ENCODE results near the gene INTS11.

Gene INTS11

DNA sequence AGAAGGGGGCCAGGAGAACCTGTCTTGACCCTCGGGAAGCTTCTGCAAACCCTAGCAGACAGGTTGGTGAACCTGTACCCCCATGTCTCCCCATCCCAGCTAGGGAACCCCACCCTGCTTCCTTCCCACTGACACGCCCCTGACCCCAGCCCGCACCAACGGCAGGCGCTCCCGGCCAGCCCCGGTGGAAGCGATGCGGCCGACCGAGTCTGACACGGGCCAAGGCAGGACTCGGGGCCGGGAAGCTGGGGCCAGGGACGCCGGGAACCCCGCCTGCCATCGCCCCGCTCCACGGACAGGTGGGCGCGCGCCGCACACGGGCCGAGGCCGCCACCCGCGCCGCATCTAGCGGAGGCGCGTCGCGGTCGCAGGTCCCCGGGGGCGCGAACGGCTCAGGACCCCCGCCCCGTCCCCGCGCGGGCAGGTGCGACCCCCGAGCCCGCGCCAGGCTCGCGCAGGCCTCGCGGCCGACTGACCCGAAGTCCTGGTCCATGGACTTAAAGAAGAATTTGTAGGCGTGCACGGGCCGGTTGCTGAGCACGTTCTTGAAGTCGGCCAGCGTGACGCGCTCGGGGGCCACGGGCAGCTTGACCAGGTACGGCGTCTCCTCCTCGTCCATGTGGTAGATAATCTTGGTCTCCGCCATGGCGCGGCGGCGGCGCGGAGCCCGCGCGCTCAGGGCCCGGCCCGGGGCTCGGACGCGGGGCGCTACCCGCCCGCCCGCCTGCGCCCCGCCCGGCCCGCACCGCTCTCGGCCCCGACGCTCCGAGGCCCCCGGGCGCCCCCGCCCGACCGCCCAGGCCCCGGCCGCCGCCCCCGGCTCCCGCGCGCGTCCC is 24.2 kb upstream of the INTS11 start:
- H3K4me1 ChIP-seq (ENCODE audit: control insufficient read depth, insufficient read depth, low read length): peaks cover 15% of the 10 kb centered on the region
- no peaks in the 10 kb centered on the region; the same call in 1 of the 2 replicates for H3K36me3 ChIP-seq (ENCODE audit: control insufficient read depth, insufficient read depth, low read length)
- no CpG with 5 or more reads among the region's 109 CpGs for WGBS (ENCODE audit: insufficient coverage, insufficient read length)
- no peak for DNase-seq (ENCODE audit: low read depth, low spot score)
- peak overlapping the region; percentile 55 for H3K4me3 ChIP-seq (ENCODE audit: low read length)
- no peaks in the 10 kb centered on the region for H3K27me3 ChIP-seq (ENCODE audit: control insufficient read depth, insufficient read depth, low read length)
- no peaks in the 10 kb centered on the region for H3K9me3 ChIP-seq (ENCODE audit: control insufficient read depth, insufficient read depth, low read length)
- no peak overlapping the region for H3K27ac ChIP-seq (ENCODE audit: low read length)

DNA sequence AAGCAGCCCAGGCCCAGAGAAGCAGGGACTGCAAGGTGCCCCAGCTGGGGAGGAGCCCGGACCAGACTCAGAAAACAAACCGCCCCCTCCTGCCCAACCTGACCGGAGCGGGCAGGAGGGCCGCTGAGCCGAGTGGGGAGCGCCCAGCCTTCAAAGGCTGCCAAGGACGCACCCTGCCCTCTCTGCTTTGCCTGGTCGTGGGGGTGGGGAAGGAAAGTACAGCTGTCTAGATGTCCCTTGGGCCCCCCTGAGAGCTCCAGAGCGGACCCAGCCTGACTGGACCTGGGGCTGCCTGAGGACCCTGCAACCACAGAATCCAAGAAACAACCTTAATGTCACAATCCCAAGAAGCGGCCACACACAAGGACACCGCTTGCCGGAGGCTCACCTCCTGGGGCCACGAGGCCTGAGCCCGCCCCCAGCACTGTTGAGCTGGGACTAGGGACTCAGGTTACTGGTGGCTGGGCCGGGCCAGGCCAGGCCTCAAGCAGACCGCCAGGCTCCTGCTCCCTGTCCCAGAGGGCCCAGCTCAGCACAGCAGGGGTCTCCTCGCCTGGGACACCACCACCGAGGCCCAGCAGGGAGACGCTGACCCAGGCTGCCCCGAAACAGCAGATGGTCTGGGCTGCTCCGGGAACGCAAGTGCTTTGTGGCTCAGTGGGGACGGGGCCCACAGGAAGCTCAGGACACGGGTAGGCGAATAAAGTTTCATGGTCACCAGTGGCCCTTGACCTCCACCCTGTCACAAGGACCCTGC is 23.4 kb upstream of the INTS11 start:
- Histone ChIP-seq H3K9me3 (ENCODE audit: control insufficient read depth, insufficient read depth, low read length) (no peaks in the 10 kb centered on the region), H3K27ac (ENCODE audit: low read length) (no peak overlapping the region), H3K27me3 (ENCODE audit: control insufficient read depth, insufficient read depth, low read length) (no peaks in the 10 kb centered on the region), H3K4me3 (ENCODE audit: low read length) (peak overlapping the region; percentile 55; the same call in 1 of the 2 replicates), H3K4me1 (ENCODE audit: control insufficient read depth, insufficient read depth, low read length) (peaks cover 14% of the 10 kb centered on the region), H3K36me3 (ENCODE audit: control insufficient read depth, insufficient read depth, low read length) (no peaks in the 10 kb centered on the region; the same call in 1 of the 2 replicates)
- no peak for DNase-seq (ENCODE audit: low read depth, low spot score)
- no CpG with 5 or more reads among the region's 26 CpGs for WGBS (ENCODE audit: insufficient coverage, insufficient read length)

DNA sequence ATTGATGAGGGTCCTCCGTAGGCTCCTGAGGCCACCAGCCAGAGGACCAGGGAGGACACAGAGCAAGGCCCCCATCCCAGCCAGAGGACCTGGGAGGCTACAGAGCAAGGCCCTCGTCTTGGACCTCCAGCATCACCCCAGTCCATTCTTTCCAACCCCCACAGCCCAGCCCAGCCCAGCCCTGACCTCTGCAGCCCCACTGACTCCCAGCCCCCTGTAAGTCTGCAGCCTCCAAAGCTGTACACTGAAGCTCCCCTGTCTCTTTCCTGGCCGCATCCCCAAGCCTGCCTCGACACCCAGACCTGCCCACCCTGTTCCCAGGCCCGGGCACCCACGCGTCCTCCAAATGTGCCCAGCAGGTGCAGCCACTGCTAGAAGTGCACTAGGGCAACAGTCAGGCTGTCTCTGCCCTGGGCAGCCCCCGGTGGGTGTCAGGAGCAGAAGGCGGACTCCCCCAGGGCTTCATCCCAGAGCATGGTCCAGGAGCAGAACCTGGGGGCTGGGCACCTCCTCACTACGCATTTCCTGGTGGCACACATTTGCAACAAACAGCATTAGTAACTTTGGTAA is 22.7 kb upstream of the INTS11 start:
- Histone ChIP-seq H3K27me3 (ENCODE audit: control insufficient read depth, insufficient read depth, low read length) (no peaks in the 10 kb centered on the region), H3K4me3 (ENCODE audit: low read length) (no peak overlapping the region), H3K9me3 (ENCODE audit: control insufficient read depth, insufficient read depth, low read length) (no peaks in the 10 kb centered on the region), H3K36me3 (ENCODE audit: control insufficient read depth, insufficient read depth, low read length) (no peaks in the 10 kb centered on the region; the same call in 1 of the 2 replicates), H3K4me1 (ENCODE audit: control insufficient read depth, insufficient read depth, low read length) (peaks cover 11% of the 10 kb centered on the region), H3K27ac (ENCODE audit: low read length) (no peak overlapping the region)
- no peak for DNase-seq (ENCODE audit: low read depth, low spot score)
- no CpG with 5 or more reads among the region's 10 CpGs for WGBS (ENCODE audit: insufficient coverage, insufficient read length)

DNA sequence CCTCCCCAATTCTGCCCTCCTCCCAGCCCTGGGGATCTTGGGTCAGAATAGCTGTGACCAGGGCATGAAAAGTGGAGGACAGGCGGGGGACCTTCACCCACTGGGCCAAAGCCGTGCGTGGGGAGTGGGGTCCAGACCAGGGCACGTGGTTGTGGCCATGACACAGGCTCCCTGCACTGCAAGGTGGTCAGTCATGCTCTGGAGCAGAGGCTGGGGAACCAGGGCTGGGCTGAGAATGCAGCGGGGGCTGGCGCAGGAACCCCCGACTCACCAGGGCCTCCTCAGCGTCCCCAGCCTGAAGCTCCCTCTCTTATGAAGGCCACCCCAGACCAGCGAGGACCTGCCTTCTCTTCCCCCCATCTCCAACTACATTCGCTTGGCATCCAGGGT is 22.0 kb upstream of the INTS11 start:
- H3K9me3 ChIP-seq (ENCODE audit: control insufficient read depth, insufficient read depth, low read length): no peaks in the 10 kb centered on the region
- H3K27ac ChIP-seq (ENCODE audit: low read length): no peak overlapping the region
- no CpG with 5 or more reads among the region's 10 CpGs for WGBS (ENCODE audit: insufficient coverage, insufficient read length)
- H3K4me3 ChIP-seq (ENCODE audit: low read length): no peak overlapping the region
- DNase-seq (ENCODE audit: low read depth, low spot score): no peak
- peaks cover 1% of the 10 kb centered on the region; the same call in 1 of the 2 replicates for H3K36me3 ChIP-seq (ENCODE audit: control insufficient read depth, insufficient read depth, low read length)
- H3K4me1 ChIP-seq (ENCODE audit: control insufficient read depth, insufficient read depth, low read length): peaks cover 7% of the 10 kb centered on the region
- H3K27me3 ChIP-seq (ENCODE audit: control insufficient read depth, insufficient read depth, low read length): no peaks in the 10 kb centered on the region

DNA sequence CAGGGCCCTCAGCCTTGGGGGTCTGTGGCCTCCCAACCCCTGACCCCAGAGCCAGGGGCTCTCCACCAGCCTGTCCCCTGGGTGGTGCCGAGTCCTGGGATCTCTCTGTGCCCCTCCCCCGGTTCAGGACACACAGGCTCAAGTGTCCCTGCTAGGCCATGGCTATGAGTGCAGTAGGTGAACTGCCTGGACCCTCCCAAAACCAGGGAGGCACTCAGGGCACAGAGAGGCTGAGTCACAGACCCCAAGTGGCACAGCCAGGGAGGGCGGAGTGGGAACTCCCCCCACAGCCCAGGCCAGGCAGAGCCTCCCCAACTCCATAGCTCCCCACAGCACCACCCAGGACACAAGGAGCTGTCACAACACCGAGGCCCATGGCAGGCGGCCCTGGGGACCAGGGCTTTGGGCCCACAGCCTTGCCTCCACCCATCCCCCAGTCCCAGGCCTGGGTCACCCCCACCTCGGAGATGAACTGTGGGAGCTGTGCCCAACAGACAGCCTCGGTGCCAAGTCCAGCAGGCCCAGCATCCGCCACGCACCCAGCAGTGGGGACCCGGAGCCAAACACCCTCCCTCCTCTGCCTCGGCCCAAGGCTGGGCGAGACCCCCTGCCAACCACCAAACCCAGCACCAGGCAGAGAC is 21.5 kb upstream of the INTS11 start:
- H3K4me1 ChIP-seq (ENCODE audit: control insufficient read depth, insufficient read depth, low read length): peaks cover 6% of the 10 kb centered on the region
- WGBS (ENCODE audit: insufficient coverage, insufficient read length): no CpG with 5 or more reads among the region's 12 CpGs
- no peak overlapping the region for H3K4me3 ChIP-seq (ENCODE audit: low read length)
- no peak overlapping the region for H3K27ac ChIP-seq (ENCODE audit: low read length)
- H3K36me3 ChIP-seq (ENCODE audit: control insufficient read depth, insufficient read depth, low read length): peaks cover 6% of the 10 kb centered on the region
- DNase-seq (ENCODE audit: low read depth, low spot score): no peak
- H3K9me3 ChIP-seq (ENCODE audit: control insufficient read depth, insufficient read depth, low read length): no peaks in the 10 kb centered on the region
- no peaks in the 10 kb centered on the region for H3K27me3 ChIP-seq (ENCODE audit: control insufficient read depth, insufficient read depth, low read length)

DNA sequence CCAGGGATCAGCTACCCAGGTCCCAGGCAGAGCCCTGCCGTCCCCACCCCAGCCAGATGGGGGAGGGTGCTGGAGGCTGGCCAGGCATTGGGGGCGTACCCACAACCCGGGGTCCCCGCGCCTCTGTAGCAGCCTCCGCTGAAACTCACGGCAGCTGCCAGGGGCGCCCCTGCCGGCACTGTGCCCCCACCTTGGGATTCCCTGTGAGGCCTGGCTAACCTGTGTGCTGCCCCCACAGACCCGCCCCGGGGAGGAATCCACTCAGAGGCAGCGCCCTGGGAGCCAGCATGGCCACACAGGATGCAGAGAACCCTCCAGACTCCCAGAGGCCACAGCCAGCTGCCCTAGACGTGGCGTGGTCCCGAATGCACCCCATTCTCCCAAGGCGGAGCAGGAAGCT is 20.9 kb upstream of the INTS11 start:
- Histone ChIP-seq H3K4me1 (ENCODE audit: control insufficient read depth, insufficient read depth, low read length) (peaks cover 6% of the 10 kb centered on the region), H3K27ac (ENCODE audit: low read length) (no peak overlapping the region), H3K36me3 (ENCODE audit: control insufficient read depth, insufficient read depth, low read length) (peaks cover 7% of the 10 kb centered on the region), H3K4me3 (ENCODE audit: low read length) (no peak overlapping the region), H3K27me3 (ENCODE audit: control insufficient read depth, insufficient read depth, low read length) (no peaks in the 10 kb centered on the region), H3K9me3 (ENCODE audit: control insufficient read depth, insufficient read depth, low read length) (no peaks in the 10 kb centered on the region)
- no peak for DNase-seq (ENCODE audit: low read depth, low spot score)
- no CpG with 5 or more reads among the region's 16 CpGs for WGBS (ENCODE audit: insufficient coverage, insufficient read length)

DNA sequence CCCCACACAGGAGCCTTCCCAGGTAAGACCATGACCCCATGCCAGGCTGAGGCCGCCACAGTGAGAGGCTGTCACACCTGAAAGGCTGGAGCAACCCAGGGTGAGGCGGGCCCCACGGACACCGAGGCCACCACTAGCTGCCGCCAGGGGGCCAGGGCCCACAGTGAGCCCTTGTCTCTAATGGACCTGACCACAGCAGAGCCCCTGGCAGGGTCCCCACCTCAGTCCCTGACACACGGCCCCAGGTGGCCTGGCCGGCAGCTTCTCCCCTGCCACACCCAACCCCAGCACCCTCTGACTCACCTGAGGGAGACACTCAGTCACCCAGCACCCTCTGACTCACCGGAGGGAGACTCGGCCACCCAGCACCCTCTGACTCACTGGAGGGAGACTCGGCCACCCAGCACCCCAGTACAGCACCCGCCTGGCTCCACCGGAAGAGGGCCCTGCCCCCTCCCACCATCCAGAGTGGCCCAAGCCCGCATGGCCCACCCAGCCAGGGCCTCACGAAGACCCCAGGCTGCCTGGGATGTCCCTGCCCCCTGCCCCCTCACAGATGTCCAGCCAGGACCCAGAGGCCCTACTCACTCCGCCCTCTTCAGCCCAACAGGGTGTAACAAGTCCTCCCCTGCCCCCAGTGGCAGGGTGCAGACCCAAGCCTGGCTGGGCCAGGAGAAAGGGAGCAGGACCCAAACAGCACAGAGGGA is 20.3 kb upstream of the INTS11 start:
- Histone ChIP-seq H3K27me3 (ENCODE audit: control insufficient read depth, insufficient read depth, low read length) (no peaks in the 10 kb centered on the region), H3K4me3 (ENCODE audit: low read length) (no peak overlapping the region), H3K4me1 (ENCODE audit: control insufficient read depth, insufficient read depth, low read length) (peaks cover 6% of the 10 kb centered on the region), H3K36me3 (ENCODE audit: control insufficient read depth, insufficient read depth, low read length) (peaks cover 13% of the 10 kb centered on the region), H3K27ac (ENCODE audit: low read length) (no peak overlapping the region), H3K9me3 (ENCODE audit: control insufficient read depth, insufficient read depth, low read length) (no peaks in the 10 kb centered on the region)
- no peak for DNase-seq (ENCODE audit: low read depth, low spot score)
- no CpG with 5 or more reads among the region's 15 CpGs for WGBS (ENCODE audit: insufficient coverage, insufficient read length)

DNA sequence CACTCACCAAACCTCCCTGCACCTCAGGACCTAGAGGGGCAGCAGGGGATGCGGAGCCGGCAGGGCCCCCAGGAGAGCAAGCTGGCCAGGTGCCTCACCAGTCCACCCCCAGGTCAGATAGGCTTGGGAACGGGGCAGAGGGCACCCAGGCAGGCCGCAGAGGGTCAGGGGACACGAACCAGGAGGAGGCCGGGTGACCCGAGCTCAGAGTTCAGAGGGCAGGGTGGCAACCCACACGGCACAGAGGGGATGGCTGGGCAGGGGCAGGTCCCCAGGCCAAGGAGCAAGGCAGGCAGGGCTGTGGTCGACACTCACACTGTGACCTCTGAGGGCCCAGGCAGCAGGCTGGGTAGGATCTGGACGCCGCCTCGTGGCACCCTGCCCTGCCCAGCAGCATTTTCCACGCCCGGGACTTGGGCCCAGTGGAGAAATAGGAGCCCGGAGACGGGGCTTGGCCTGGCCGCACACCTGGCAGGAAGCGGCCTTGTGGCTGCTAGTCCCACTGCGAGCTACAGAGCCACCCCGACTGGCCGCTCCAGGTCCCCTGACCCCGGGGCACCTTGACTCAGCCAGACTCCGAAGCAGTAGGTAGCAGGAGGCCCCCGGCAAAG is 19.5 kb upstream of the INTS11 start:
- WGBS (ENCODE audit: insufficient coverage, insufficient read length): no CpG with 5 or more reads among the region's 24 CpGs
- Histone ChIP-seq H3K9me3 (ENCODE audit: control insufficient read depth, insufficient read depth, low read length) (no peaks in the 10 kb centered on the region), H3K27ac (ENCODE audit: low read length) (no peak overlapping the region), H3K4me1 (ENCODE audit: control insufficient read depth, insufficient read depth, low read length) (peaks cover 6% of the 10 kb centered on the region), H3K4me3 (ENCODE audit: low read length) (no peak overlapping the region), H3K27me3 (ENCODE audit: control insufficient read depth, insufficient read depth, low read length) (no peaks in the 10 kb centered on the region), H3K36me3 (ENCODE audit: control insufficient read depth, insufficient read depth, low read length) (peaks cover 17% of the 10 kb centered on the region)
- DNase-seq (ENCODE audit: low read depth, low spot score): no peak

DNA sequence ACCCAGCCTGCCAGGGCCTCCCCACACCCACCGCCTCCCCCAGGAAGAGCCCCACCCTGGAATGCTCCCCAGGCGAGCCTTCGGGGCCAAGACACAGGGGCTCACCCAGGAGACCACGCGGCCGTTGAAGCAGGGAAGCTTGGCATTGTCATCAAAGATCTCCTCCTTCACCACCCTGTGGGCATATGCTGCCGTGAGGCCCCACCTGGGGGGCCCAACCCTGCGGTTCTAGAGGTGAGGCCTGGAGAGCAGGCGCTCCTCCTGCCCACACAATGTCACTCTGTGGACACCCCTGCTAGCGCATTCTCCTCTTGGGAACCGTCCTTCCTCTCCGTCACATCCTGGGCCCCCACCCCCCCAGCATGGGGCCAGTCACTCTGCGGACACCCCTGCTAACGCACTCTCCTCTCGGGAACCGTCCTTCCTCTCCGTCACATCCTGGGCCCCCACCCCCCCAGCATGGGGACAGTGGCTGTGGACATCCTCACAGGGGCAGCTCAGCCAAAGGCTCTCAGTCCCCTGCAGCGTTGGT is 18.2 kb upstream of the INTS11 start:
- Histone ChIP-seq H3K4me3 (ENCODE audit: low read length) (no peak overlapping the region), H3K9me3 (ENCODE audit: control insufficient read depth, insufficient read depth, low read length) (no peaks in the 10 kb centered on the region), H3K27ac (ENCODE audit: low read length) (no peak overlapping the region), H3K4me1 (ENCODE audit: control insufficient read depth, insufficient read depth, low read length) (peaks cover under 1% of the 10 kb centered on the region), H3K27me3 (ENCODE audit: control insufficient read depth, insufficient read depth, low read length) (no peaks in the 10 kb centered on the region), H3K36me3 (ENCODE audit: control insufficient read depth, insufficient read depth, low read length) (peaks cover 17% of the 10 kb centered on the region)
- DNase-seq (ENCODE audit: low read depth, low spot score): no peak
- WGBS (ENCODE audit: insufficient coverage, insufficient read length): no CpG with 5 or more reads among the region's 18 CpGs

Measured in iPS DF 6.9 (cell line).